H1 (cell line): ENCODE data around the gene RSPH9. TPM values are rescaled to one million over a fixed set of nuclear protein-coding genes. Genes with fewer than 3 reads are reported as not detected.

Experiments used
- CTCF ChIA-PET: fragments of 300-600 bp; sonication (Branson Sonifier 250); formaldehyde crosslinking; loops from one replicate; lab custom pipeline; 2021; ENCODE audit not compliant: partially characterized antibody; lab: Charles Lee
- POLR2A ChIA-PET: fragments of 300-600 bp; sonication (Branson Sonifier 250); formaldehyde crosslinking; loops from one replicate; lab custom pipeline; 2021; ENCODE audit warnings: inconsistent platforms; ENCODE audit not compliant: partially characterized antibody; lab: Charles Lee
- DNase-seq, 2 experiments: peaks; one replicate each; pipeline versions ENCODE4 v3.0.0 to v3.0.0-alpha.2; 2010 to 2022; ENCODE audit warnings: low spot score in 2 of 2, low read depth in 1 of 2, mixed read lengths in 1 of 2
- FAIRE-seq: peaks from 2 replicates; lab custom pipeline; 2011; peaks lifted over from hg19 to GRCh38; lab: Jason Lieb, UNC
- H2AFZ ChIP-seq: 2 replicates; pipeline ENCODE4 v1.8.1; 2012; ENCODE audit warnings: low read length, inconsistent platforms
- H2AK5ac ChIP-seq: 2 replicates; pipeline ENCODE4 v1.6.1; 2013; ENCODE audit warnings: low read depth, low read length
- H2BK120ac ChIP-seq: replicated peaks from 2 replicates; pipeline ENCODE3; 2013; ENCODE audit warnings: low read depth, low read length, inconsistent platforms
- H2BK12ac ChIP-seq: 2 replicates; pipeline ENCODE4 v1.6.1; 2013; ENCODE audit warnings: low read depth, low read length
- H2BK15ac ChIP-seq: 2 replicates; pipeline ENCODE4 v1.6.1; 2013; ENCODE audit warnings: low read length
- H2BK20ac ChIP-seq: 2 replicates; pipeline ENCODE4 v1.6.1; 2013; ENCODE audit warnings: low read length
- H2BK5ac ChIP-seq: 2 replicates; pipeline ENCODE4 v1.6.1; 2013; ENCODE audit warnings: low read depth, low read length
- H3K14ac ChIP-seq: 2 replicates; pipeline ENCODE4 v1.6.1; 2013; ENCODE audit warnings: inconsistent platforms; ENCODE audit not compliant: insufficient read length
- H3K18ac ChIP-seq: 2 replicates; pipeline ENCODE4 v1.6.1; 2013; ENCODE audit warnings: low read length; ENCODE audit errors: extremely low read depth
- H3K23ac ChIP-seq: 2 replicates; pipeline ENCODE4 v1.6.1; 2013; ENCODE audit warnings: inconsistent platforms; ENCODE audit not compliant: insufficient read length
- H3K23me2 ChIP-seq: 2 replicates; pipeline ENCODE4 v1.6.1; 2013; ENCODE audit warnings: low read depth, low read length
- H3K27ac ChIP-seq: 2 replicates; pipeline ENCODE4 v1.6.1; 2011; ENCODE audit warnings: low read depth, low read length, inconsistent platforms
- H3K27me3 ChIP-seq, 4 experiments: replicated peaks in 1 of 4; 1 replicate in 1 of 4; 2 replicates in 3 of 4; pipeline versions ENCODE4 v1.6.1 to v1.8.1; 2011 to 2013; ENCODE audit warnings: low read length in 3 of 4, mild to moderate bottlenecking in 3 of 4, inconsistent platforms in 2 of 4, mixed read lengths in 2 of 4, moderate library complexity in 1 of 4; ENCODE audit not compliant: control insufficient read depth in 3 of 4, insufficient read depth in 3 of 4; ENCODE audit errors: extremely low read depth in 1 of 4
- H3K36me3 ChIP-seq, 4 experiments: 2 replicates each; pipeline versions ENCODE4 v1.6.1 to v1.8.1; 2011 to 2013; ENCODE audit warnings: mild to moderate bottlenecking in 4 of 4, low read length in 3 of 4, moderate library complexity in 2 of 4, control low read depth in 1 of 4, inconsistent platforms in 1 of 4; ENCODE audit not compliant: insufficient read depth in 4 of 4, control insufficient read depth in 2 of 4
- H3K4ac ChIP-seq: replicated peaks from 2 replicates; pipeline ENCODE3; 2013; ENCODE audit warnings: low read length, low read depth, mixed read lengths, inconsistent platforms; ENCODE audit not compliant: insufficient read length
- H3K4me1 ChIP-seq, 4 experiments: replicated peaks in 1 of 4; 1 replicate in 1 of 4; 2 replicates in 3 of 4; pipeline versions ENCODE4 v1.6.1 to v1.8.1; 2011 to 2013; ENCODE audit warnings: low read length in 3 of 4, inconsistent platforms in 2 of 4, mixed read lengths in 1 of 4; ENCODE audit not compliant: insufficient read depth in 4 of 4, control insufficient read depth in 3 of 4
- H3K4me2 ChIP-seq, 2 experiments: 2 replicates each; pipeline versions ENCODE4 v1.6.1 to v1.8.1; 2011 to 2013; ENCODE audit warnings: low read depth in 2 of 2, low read length in 2 of 2, control low read depth in 1 of 2, inconsistent platforms in 1 of 2, mild to moderate bottlenecking in 1 of 2; ENCODE audit not compliant: insufficient read depth in 1 of 2
- H3K4me3 ChIP-seq, 4 experiments: fragments of 200-600, 300-600 bp in 1 of 4; sonication (generic), shearing (Covaris generic), sonication (Bioruptor Twin) in 1 of 4; 2 replicates each; pipeline versions ENCODE4 v1.5.1 to v1.8.1; 2011 to 2016; ENCODE audit warnings: low read length in 4 of 4, low read depth in 3 of 4, control low read depth in 2 of 4, inconsistent platforms in 2 of 4, mild to moderate bottlenecking in 2 of 4, mixed read lengths in 1 of 4, moderate library complexity in 1 of 4; ENCODE audit not compliant: insufficient read depth in 2 of 4; ENCODE audit errors: extremely low read depth in 1 of 4
- H3K56ac ChIP-seq: replicated peaks from 2 replicates; pipeline ENCODE3; 2013; ENCODE audit warnings: low read depth, mild to moderate bottlenecking, mixed read lengths, low read length, inconsistent platforms; ENCODE audit not compliant: insufficient read length
- H3K79me1 ChIP-seq: 2 replicates; pipeline ENCODE4 v1.6.1; 2013; ENCODE audit warnings: low read depth, low read length, control low read depth
- H3K79me2 ChIP-seq, 2 experiments: 2 replicates each; pipeline versions ENCODE4 v1.6.1 to v1.8.1; 2012 to 2013; ENCODE audit warnings: low read length in 2 of 2, mild to moderate bottlenecking in 2 of 2, inconsistent platforms in 1 of 2; ENCODE audit not compliant: insufficient read depth in 2 of 2, control insufficient read depth in 1 of 2
- H3K9ac ChIP-seq, 4 experiments: replicated peaks in 1 of 4; 1 replicate in 1 of 4; 2 replicates in 3 of 4; pipeline versions ENCODE4 v1.6.1 to v1.8.1; 2011 to 2013; ENCODE audit warnings: low read depth in 3 of 4, low read length in 3 of 4, control low read depth in 2 of 4, mild to moderate bottlenecking in 2 of 4, moderate library complexity in 2 of 4, inconsistent platforms in 1 of 4; ENCODE audit errors: extremely low read depth in 1 of 4
- H3K9me3 ChIP-seq, 2 experiments: 2 replicates each; pipeline versions ENCODE4 v1.6.1 to v1.8.1; 2012 to 2013; ENCODE audit warnings: mild to moderate bottlenecking in 2 of 2, moderate library complexity in 2 of 2, control low read depth in 1 of 2, inconsistent platforms in 1 of 2, low read depth in 1 of 2, low read length in 1 of 2, mixed read lengths in 1 of 2; ENCODE audit not compliant: insufficient read depth in 2 of 2
- H4K20me1 ChIP-seq, 2 experiments: replicated peaks in 1 of 2; 2 replicates each; pipeline versions ENCODE3 to v1.8.1; 2011 to 2013; ENCODE audit warnings: inconsistent platforms in 2 of 2, low read length in 2 of 2, mild to moderate bottlenecking in 1 of 2; ENCODE audit not compliant: insufficient read depth in 2 of 2, control insufficient read depth in 1 of 2
- H4K5ac ChIP-seq: 2 replicates; pipeline ENCODE4 v1.6.1; 2013; ENCODE audit warnings: low read length, low read depth, mixed read lengths, inconsistent platforms; ENCODE audit not compliant: insufficient read length
- H4K8ac ChIP-seq: 2 replicates; pipeline ENCODE4 v1.8.0; 2013; ENCODE audit warnings: mild to moderate bottlenecking, moderate library complexity, low read length, inconsistent platforms; ENCODE audit not compliant: insufficient read depth; ENCODE audit errors: extremely low read depth
- H4K91ac ChIP-seq: replicated peaks from 2 replicates; pipeline ENCODE3; 2013; ENCODE audit warnings: low read length, mixed read lengths, inconsistent platforms; ENCODE audit not compliant: insufficient read length
- CHD2 ChIP-seq: IDR thresholded peaks from 2 replicates; pipeline ENCODE4 v1.6.1; 2012; ENCODE audit warnings: low read length, improper control_type of control experiment
- CREB1 ChIP-seq: IDR thresholded peaks from 2 replicates; pipeline ENCODE4 v1.6.1; 2012; ENCODE audit warnings: inconsistent platforms
- NRF1 ChIP-seq: IDR thresholded peaks from 2 replicates; pipeline ENCODE4 v1.6.1; 2011; ENCODE audit warnings: mild to moderate bottlenecking, low read depth, low read length, improper control_type of control experiment
- SIRT6 ChIP-seq: IDR thresholded peaks from one replicate; pipeline ENCODE4 v1.7.1; 2012; ENCODE audit warnings: low read length, inconsistent platforms
- SUZ12 ChIP-seq: fragments of 200-600 bp; sonication (generic); IDR thresholded peaks from 2 replicates; pipeline ENCODE4 v1.6.1; 2012; ENCODE audit warnings: mild to moderate bottlenecking, inconsistent platforms, low read length, moderate library complexity, mixed read lengths
- YY1 ChIP-seq: IDR thresholded peaks from 2 replicates; pipeline ENCODE4 v1.6.1; 2011; ENCODE audit warnings: low read depth, mild to moderate bottlenecking, low read length
- WGBS, 2 experiments: shearing (Covaris generic) in 1 of 2; methylation state at CpG; one replicate each; pipeline versions ENCODE4 v1.1.6 to v1.1.7; 2013 to 2015; ENCODE audit warnings: low lambda C conversion rate in 2 of 2, mixed read lengths in 2 of 2, inconsistent platforms in 1 of 2, low coverage in 1 of 2, missing lambda C conversion rate in 1 of 2; ENCODE audit not compliant: insufficient replicate concordance in 2 of 2, insufficient coverage in 1 of 2, insufficient read length in 1 of 2; ENCODE audit errors: extremely low coverage in 1 of 2, missing lambda C conversion rate in 1 of 2; 5-methylcytosine and 5-hydroxymethylcytosine counted together
- polyA plus RNA-seq, 7 experiments: library from polyadenylated mRNA; depleted of rRNA in 3 of 7; stranded (reverse) in 5 of 7; unstranded in 2 of 7; fragments of >200 nt in 5 of 7; fragments of 200-250 nt in 2 of 7; gene quantifications; 1 replicate in 5 of 7; 2 replicates in 1 of 7; 4 replicates in 1 of 7; pipeline versions ENCODE4 v1.2.1 to v1.2.3, GENCODE V29; 2011 to 2013; ENCODE audit warnings: missing spikeins in 2 of 7, mixed read lengths in 2 of 7
- total RNA-seq: library from RNA; stranded (reverse); fragmentation: NEBNext Ultra II Directional; extraction: Animal tissue kit (Norgen Biotek cat#: 25700); gene quantifications from 2 replicates; pipeline ENCODE4 v1.2.1, GENCODE V29; 2021

Gene RSPH9
- total and polyA plus RNA-seq, 2 of the 8 experiments (the other 6 are each of a cell fraction or from before 2014, with no cell fraction given), result 0.15 to 0.23 TPM

- Histone ChIP-seq H3K23ac (no peak overlapping the region), H3K4me1 (peaks cover 0 to 15% (median 3%) of the 10 kb centered on the region in 4 experiments; a peak in 5 of 7 replicates), H3K18ac (no peak overlapping the region), H3K36me3 (peaks cover 5 to 17% (median 11%) of the 10 kb centered on the region in 4 experiments; a peak in 6 of 8 replicates), H4K8ac (no peak overlapping the region), H2BK15ac (no peak overlapping the region), H3K4me3 (no peak overlapping the region), H3K9ac (no peak overlapping the region), H4K91ac (no peak overlapping the region), H3K14ac (no peak overlapping the region), H2BK12ac (no peak overlapping the region), H3K4ac (no peak overlapping the region), H2AFZ (no peak overlapping the region), H3K79me2 (peaks cover 12 to 67% of the 10 kb centered on the region in 2 experiments), H2BK20ac (no peak overlapping the region), H3K23me2 (peaks cover 13% of the 10 kb centered on the region), H3K27me3 (no peaks in the 10 kb centered on the region), H3K4me2 (no peak overlapping the region), H2AK5ac (no peak overlapping the region), H3K9me3 (no peaks in the 10 kb centered on the region), H3K56ac (no peak overlapping the region), H4K20me1 (peaks cover 7 to 26% of the 10 kb centered on the region in 2 experiments), H3K27ac (no peak overlapping the region), H2BK5ac (no peak overlapping the region), H4K5ac (no peak overlapping the region), H3K79me1 (peaks cover 31% of the 10 kb centered on the region), H2BK120ac (no peak overlapping the region)
- FAIRE-seq, result no peak
- ChIA-PET POLR2A (interaction anchor here (7.7 kb wide), 1 partner anchor 13 kb away, joined by 85 read pairs; no protein-coding TSS in a partner anchor), CTCF (interaction anchor here (0.7 to 1.9 kb wide), 6 partner anchors 14 to 391 kb away, joined by 3 to 7 read pairs (median 3); no protein-coding TSS in a partner anchor)
- WGBS, 2 experiments, result 96% methylated on average over 1 of the region's 1 CpG; no CpG with 5 or more reads in 1 of the 2 experiments
- no peak for DNase-seq
- TF ChIP-seq SIRT6, result no peak
- TF ChIP-seq CREB1, result no peak
- no peak for TF ChIP-seq NRF1
- TF ChIP-seq CHD2, result no peak
- TF ChIP-seq YY1, result no peak
- no peak for TF ChIP-seq SUZ12
Measured at GRCh38 chr6:43683708-43684455, 39.0 kb downstream of the RSPH9 start.
